HepG2 (cell line): ENCODE measurements around the gene CAMTA1. TPM values are rescaled to one million over a fixed set of nuclear protein-coding genes. Genes with fewer than 3 reads are reported as not detected.
A peak's percentile ranks its signal among the peaks of the same experiment; 100 is the strongest.

Source experiments
- ATAC-seq: fragments of 200-7000 bp; cut with Tn5 transposase; 3 replicates; pipeline ENCODE4 v1.9.1; 2020; ENCODE audit warnings: mild to moderate bottlenecking, moderate library complexity
- BruUV-seq: library from RNA; stranded (reverse); fragments of 400-500 nt; replicated peaks from 2 replicates; lab custom pipeline; 2021; lab: Mats Ljungman, UMichigan
- CTCF ChIA-PET: fragments of 300-600 bp; formaldehyde crosslinking; extraction: SDS; loops from one replicate; lab custom pipeline; 2021; ENCODE audit warnings: low total read pairs, inconsistent platforms, low intra/inter-chr PET ratio; lab: Yijun Ruan, JAX
- POLR2A ChIA-PET: fragments of 350-600 bp; sonication (Branson Sonifier 250); formaldehyde crosslinking; loops from one replicate; lab custom pipeline; 2020; ENCODE audit warnings: antibody characterized with exemption, inconsistent platforms; lab: Yijun Ruan, JAX
- DNase-seq: peaks from one replicate; pipeline ENCODE4 v3.0.0-alpha.2; 2015; ENCODE audit warnings: low spot score
- FAIRE-seq: peaks from 3 replicates; lab custom pipeline; 2011; peaks lifted over from hg19 to GRCh38; lab: Jason Lieb, UNC
- H2AFZ ChIP-seq: one replicate; pipeline ENCODE4 v1.6.1; 2011; ENCODE audit warnings: low read length, inconsistent platforms
- H3K27ac ChIP-seq: fragments of 300-600 bp; 3 replicates; pipeline ENCODE4 v1.8.0; 2011; ENCODE audit warnings: mixed run types, mild to moderate bottlenecking, mixed read lengths, low read length, inconsistent platforms; ENCODE audit not compliant: insufficient read depth; ENCODE audit errors: extremely low read length
- H3K27me3 ChIP-seq, 2 experiments: fragments of 200-600 bp in 1 of 2; 2 replicates in 1 of 2; 3 replicates in 1 of 2; pipeline versions ENCODE4 v1.6.0 to v1.8.0; 2011; ENCODE audit warnings: low read length in 2 of 2, mild to moderate bottlenecking in 2 of 2, moderate library complexity in 2 of 2, inconsistent platforms in 1 of 2; ENCODE audit not compliant: insufficient read depth in 2 of 2, control insufficient read depth in 1 of 2
- H3K36me3 ChIP-seq, 2 experiments: fragments of 200-600 bp in 1 of 2; replicated peaks in 1 of 2; 2 replicates in 1 of 2; 3 replicates in 1 of 2; pipeline versions ENCODE4 v1.5.1 to v1.8.0; 2011; ENCODE audit warnings: low read length in 2 of 2, inconsistent platforms in 1 of 2; ENCODE audit not compliant: insufficient read depth in 2 of 2, control insufficient read depth in 1 of 2
- H3K4me1 ChIP-seq: 2 replicates; pipeline ENCODE4 v1.5.1; 2012; ENCODE audit warnings: low read length, inconsistent platforms; ENCODE audit not compliant: insufficient read depth
- H3K4me2 ChIP-seq: 2 replicates; pipeline ENCODE4 v1.6.0; 2011; ENCODE audit warnings: low read depth, low read length, inconsistent platforms
- H3K4me3 ChIP-seq, 3 experiments: fragments of 200-600 bp in 1 of 3; sonication (generic), shearing (Covaris generic) in 1 of 3; replicated peaks in 1 of 3; 2 replicates each; pipeline ENCODE4 v1.5.1; 2011 to 2016; ENCODE audit warnings: low read length in 3 of 3, inconsistent platforms in 2 of 3, low read depth in 2 of 3, mild to moderate bottlenecking in 2 of 3, control low read depth in 1 of 3, mixed read lengths in 1 of 3; ENCODE audit not compliant: insufficient read depth in 1 of 3
- H3K79me2 ChIP-seq: one replicate; pipeline ENCODE4 v1.6.1; 2011; ENCODE audit warnings: low read length, inconsistent platforms; ENCODE audit not compliant: insufficient read depth
- H3K9ac ChIP-seq: 2 replicates; pipeline ENCODE4 v1.6.0; 2011; ENCODE audit warnings: mild to moderate bottlenecking, low read depth, low read length, inconsistent platforms; ENCODE audit not compliant: insufficient read depth
- H3K9me3 ChIP-seq: 2 replicates; pipeline ENCODE4 v1.5.1; 2012; ENCODE audit warnings: mild to moderate bottlenecking, low read length
- H4K20me1 ChIP-seq: 2 replicates; pipeline ENCODE4 v1.6.0; 2011; ENCODE audit warnings: inconsistent platforms, mild to moderate bottlenecking, low read length, moderate library complexity; ENCODE audit not compliant: insufficient read depth
- NFIC ChIP-seq: IDR thresholded peaks from 2 replicates; pipeline ENCODE4 v1.6.1; 2012; ENCODE audit warnings: mild to moderate bottlenecking, low read length, inconsistent platforms
- NR2F2 ChIP-seq: IDR thresholded peaks from 2 replicates; pipeline ENCODE4 v1.6.1; 2012; ENCODE audit warnings: low read depth, inconsistent platforms, borderline replicate concordance
- SIX4 ChIP-seq: sonication (generic); formaldehyde crosslinking; IDR thresholded peaks from 2 replicates; pipeline ENCODE4 v1.4.0; 2020; ENCODE audit warnings: missing genetic modification reagents
- TBX2 ChIP-seq: sonication (generic); formaldehyde crosslinking; IDR thresholded peaks from 2 replicates; pipeline ENCODE4 v1.5.0; 2020; ENCODE audit warnings: missing genetic modification reagents, mild to moderate bottlenecking, borderline replicate concordance
- TOE1 ChIP-seq: sonication (generic); formaldehyde crosslinking; IDR thresholded peaks from 2 replicates; pipeline ENCODE4 v1.4.0; 2020; ENCODE audit warnings: mild to moderate bottlenecking, missing genetic modification reagents
- ZNF292 ChIP-seq: sonication (generic); formaldehyde crosslinking; IDR thresholded peaks from 2 replicates; pipeline ENCODE4 v1.8.1; 2022; ENCODE audit warnings: mild to moderate bottlenecking, low read depth, missing genetic modification reagents, borderline replicate concordance
- ZNF766 ChIP-seq: sonication (generic); formaldehyde crosslinking; IDR thresholded peaks from 2 replicates; pipeline ENCODE4 v1.5.0; 2020; ENCODE audit warnings: missing genetic modification reagents, borderline replicate concordance
- WGBS: methylation state at CpG from one replicate; pipeline ENCODE4 v1.1.6; 2017; ENCODE audit warnings: low lambda C conversion rate; 5-methylcytosine and 5-hydroxymethylcytosine counted together
- in situ Hi-C: cut with HindIII; loops from 2 replicates; pipeline ENCODE4 v1.10.0; 2017; ENCODE audit warnings: low pct_unique_long_range_greater_than_20kb; ENCODE audit not compliant: extremely low pct_ligation_motif_present
- intact Hi-C: fragments of 100-400 bp; cut with micrococcal nuclease; formaldehyde crosslinking; loops from one replicate; pipeline ENCODE4 v1.10.0; 2022; ENCODE audit not compliant: unreplicated experiment
- polyA plus RNA-seq, 8 experiments: library from polyadenylated mRNA; depleted of rRNA in 3 of 8; stranded (reverse) in 7 of 8; unstranded in 1 of 8; fragments of >200 nt; fragmentation: Illumina TruSeq in 4 of 8; extraction: Trizol in 4 of 8; gene quantifications; 2 replicates each; pipeline versions ENCODE4 v1.2.1 to v1.2.3, GENCODE V29; 2011 to 2016; ENCODE audit warnings: low read depth in 4 of 8, missing spikeins in 1 of 8, mixed read lengths in 1 of 8; ENCODE audit not compliant: insufficient read depth in 1 of 8
- total RNA-seq, 5 experiments: library from RNA; depleted of rRNA; stranded (reverse); fragments of >200 nt; fragmentation: Illumina TruSeq; extraction: Trizol; gene quantifications; 2 replicates each; pipeline ENCODE4 v1.2.3, GENCODE V29; 2016; ENCODE audit warnings: low read depth in 1 of 5
- TF ChIP-seq, protein P1 (sequence below): sonication (generic); formaldehyde crosslinking; IDR thresholded peaks from 2 replicates; pipeline ENCODE4 v1.5.0; 2020; ENCODE audit warnings: mild to moderate bottlenecking, missing genetic modification reagents, borderline replicate concordance
- TF ChIP-seq, protein P2 (sequence below): sonication (generic); formaldehyde crosslinking; IDR thresholded peaks from 2 replicates; pipeline ENCODE4 v1.5.0; 2020; ENCODE audit warnings: missing genetic modification reagents
- TF ChIP-seq, protein P3 (sequence below): sonication (generic); formaldehyde crosslinking; conservative IDR thresholded peaks from 2 replicates; pipeline ENCODE4 v1.4.0; 2020; ENCODE audit warnings: missing genetic modification reagents
- TF ChIP-seq, protein P4 (sequence below): sonication (generic); formaldehyde crosslinking; IDR thresholded peaks from 2 replicates; pipeline ENCODE4 v1.8.0; 2022; ENCODE audit warnings: low read depth, missing genetic modification reagents

Gene CAMTA1
- total and polyA plus RNA-seq, 2 of the 13 experiments (the other 11 are each of a cell fraction or from before 2014, with no cell fraction given), result 25.0 to 36.4 TPM

DNA sequence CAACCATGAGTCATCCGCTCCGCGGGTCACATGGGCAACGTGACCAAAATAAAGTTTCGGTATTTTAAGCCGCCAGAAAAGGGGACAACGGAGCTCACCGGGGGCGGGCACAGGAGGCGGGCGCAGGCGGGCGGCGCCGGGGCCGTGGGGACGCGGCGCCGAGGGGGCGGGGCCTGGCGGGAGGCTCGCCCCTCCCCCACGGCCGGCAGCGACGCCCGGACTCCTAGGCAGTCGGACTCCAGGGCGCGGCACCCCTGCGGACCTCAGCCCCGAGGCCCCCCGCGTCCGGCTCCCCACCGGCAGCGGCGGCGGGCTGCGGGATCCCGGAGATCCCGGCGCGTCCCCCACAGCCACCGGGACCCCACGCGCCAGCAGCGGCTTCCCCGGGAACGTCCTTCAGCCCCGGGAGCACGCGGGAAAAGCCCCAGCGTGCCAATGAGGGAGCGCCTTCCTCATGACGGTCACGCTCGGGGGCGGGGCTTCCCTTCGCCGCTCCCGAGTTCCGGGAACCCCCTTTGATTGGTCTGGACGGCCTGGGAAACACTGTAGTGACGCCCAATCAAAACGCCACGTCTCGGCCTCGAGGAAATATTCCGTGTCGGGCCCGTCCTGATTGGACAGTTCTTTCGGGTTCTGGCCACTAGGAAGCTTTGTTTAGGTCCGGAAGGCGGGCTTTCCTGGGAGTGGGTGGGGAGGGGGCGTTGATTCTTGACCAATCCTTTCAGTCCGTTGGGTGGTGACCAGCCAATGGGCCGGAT, 515 bp upstream of the CAMTA1 start:
- H3K9me3 ChIP-seq, result no peaks in the 10 kb centered on the region
- DNase-seq (peak; percentile 100), FAIRE-seq (peak; percentile 99), ATAC-seq (peak; percentile 91)
- H3K4me1 ChIP-seq, result peaks cover 45% of the 10 kb centered on the region
- BruUV-seq, result no TSS peak
- H4K20me1 ChIP-seq, result peaks cover 23% of the 10 kb centered on the region
- intact Hi-C loops (loop anchor here (10.0 kb wide), 1 partner anchor 60 kb away; no protein-coding TSS in a partner anchor), in situ Hi-C loops (no loop called here)
- peak overlapping the region; percentile 98 for H3K27ac ChIP-seq
- H3K9ac ChIP-seq, result peak overlapping the region; percentile 91
- no peak overlapping the region for H2AFZ ChIP-seq
- peak overlapping the region; percentile 83 to 97 (median 83) for H3K4me3 ChIP-seq
- H3K27me3 ChIP-seq, result no peaks in the 10 kb centered on the region
- H3K4me2 ChIP-seq, result peak overlapping the region; percentile 94
- WGBS, result 0% methylated on average over 17 of the region's 79 CpGs
- ChIA-PET CTCF (interaction anchor here (0.7 to 0.9 kb wide), 2 partner anchors 65 to 83 kb away, joined by 3 read pairs; partner anchors contain the start of gene DNAJC11), POLR2A (interaction anchor here (0.6 to 2.2 kb wide), 20 partner anchors 10 to 336 kb away, joined by 3 to 21 read pairs (median 4); partner anchors contain the start of genes DNAJC11 and KLHL21)
- H3K79me2 ChIP-seq, result peaks cover 39% of the 10 kb centered on the region
- H3K36me3 ChIP-seq, result no peaks in the 10 kb centered on the region; a peak in 1 of 5 replicates
- TF ChIP-seq ZNF766, result peak; percentile 74; the same call in 1 of the 2 replicates
- TF ChIP-seq TOE1 (CRISPR knock-in tag), result 0 out of 2 replicates have a peak, but pooled peaks have one; percentile 29
- TF ChIP-seq, protein P1, sequence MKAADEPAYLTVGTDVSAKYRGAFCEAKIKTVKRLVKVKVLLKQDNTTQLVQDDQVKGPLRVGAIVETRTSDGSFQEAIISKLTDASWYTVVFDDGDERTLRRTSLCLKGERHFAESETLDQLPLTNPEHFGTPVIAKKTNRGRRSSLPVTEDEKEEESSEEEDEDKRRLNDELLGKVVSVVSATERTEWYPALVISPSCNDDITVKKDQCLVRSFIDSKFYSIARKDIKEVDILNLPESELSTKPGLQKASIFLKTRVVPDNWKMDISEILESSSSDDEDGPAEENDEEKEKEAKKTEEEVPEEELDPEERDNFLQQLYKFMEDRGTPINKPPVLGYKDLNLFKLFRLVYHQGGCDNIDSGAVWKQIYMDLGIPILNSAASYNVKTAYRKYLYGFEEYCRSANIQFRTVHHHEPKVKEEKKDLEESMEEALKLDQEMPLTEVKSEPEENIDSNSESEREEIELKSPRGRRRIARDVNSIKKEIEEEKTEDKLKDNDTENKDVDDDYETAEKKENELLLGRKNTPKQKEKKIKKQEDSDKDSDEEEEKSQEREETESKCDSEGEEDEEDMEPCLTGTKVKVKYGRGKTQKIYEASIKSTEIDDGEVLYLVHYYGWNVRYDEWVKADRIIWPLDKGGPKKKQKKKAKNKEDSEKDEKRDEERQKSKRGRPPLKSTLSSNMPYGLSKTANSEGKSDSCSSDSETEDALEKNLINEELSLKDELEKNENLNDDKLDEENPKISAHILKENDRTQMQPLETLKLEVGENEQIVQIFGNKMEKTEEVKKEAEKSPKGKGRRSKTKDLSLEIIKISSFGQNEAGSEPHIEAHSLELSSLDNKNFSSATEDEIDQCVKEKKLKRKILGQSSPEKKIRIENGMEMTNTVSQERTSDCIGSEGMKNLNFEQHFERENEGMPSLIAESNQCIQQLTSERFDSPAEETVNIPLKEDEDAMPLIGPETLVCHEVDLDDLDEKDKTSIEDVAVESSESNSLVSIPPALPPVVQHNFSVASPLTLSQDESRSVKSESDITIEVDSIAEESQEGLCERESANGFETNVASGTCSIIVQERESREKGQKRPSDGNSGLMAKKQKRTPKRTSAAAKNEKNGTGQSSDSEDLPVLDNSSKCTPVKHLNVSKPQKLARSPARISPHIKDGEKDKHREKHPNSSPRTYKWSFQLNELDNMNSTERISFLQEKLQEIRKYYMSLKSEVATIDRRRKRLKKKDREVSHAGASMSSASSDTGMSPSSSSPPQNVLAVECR (CRISPR knock-in tag), result peak; percentile 72; the same call in 1 of the 2 replicates
- TF ChIP-seq NFIC, result no peak
- TF ChIP-seq SIX4, result no peak
- no peak for TF ChIP-seq ZNF292 (CRISPR knock-in tag)
- TF ChIP-seq, protein P2, sequence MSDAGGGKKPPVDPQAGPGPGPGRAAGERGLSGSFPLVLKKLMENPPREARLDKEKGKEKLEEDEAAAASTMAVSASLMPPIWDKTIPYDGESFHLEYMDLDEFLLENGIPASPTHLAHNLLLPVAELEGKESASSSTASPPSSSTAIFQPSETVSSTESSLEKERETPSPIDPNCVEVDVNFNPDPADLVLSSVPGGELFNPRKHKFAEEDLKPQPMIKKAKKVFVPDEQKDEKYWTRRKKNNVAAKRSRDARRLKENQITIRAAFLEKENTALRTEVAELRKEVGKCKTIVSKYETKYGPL (CRISPR knock-in tag), result no peak
- TF ChIP-seq, protein P3, sequence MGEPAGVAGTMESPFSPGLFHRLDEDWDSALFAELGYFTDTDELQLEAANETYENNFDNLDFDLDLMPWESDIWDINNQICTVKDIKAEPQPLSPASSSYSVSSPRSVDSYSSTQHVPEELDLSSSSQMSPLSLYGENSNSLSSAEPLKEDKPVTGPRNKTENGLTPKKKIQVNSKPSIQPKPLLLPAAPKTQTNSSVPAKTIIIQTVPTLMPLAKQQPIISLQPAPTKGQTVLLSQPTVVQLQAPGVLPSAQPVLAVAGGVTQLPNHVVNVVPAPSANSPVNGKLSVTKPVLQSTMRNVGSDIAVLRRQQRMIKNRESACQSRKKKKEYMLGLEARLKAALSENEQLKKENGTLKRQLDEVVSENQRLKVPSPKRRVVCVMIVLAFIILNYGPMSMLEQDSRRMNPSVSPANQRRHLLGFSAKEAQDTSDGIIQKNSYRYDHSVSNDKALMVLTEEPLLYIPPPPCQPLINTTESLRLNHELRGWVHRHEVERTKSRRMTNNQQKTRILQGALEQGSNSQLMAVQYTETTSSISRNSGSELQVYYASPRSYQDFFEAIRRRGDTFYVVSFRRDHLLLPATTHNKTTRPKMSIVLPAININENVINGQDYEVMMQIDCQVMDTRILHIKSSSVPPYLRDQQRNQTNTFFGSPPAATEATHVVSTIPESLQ, result 0 out of 2 replicates have a peak, but pooled peaks have one; percentile 6
- TF ChIP-seq, protein P4, sequence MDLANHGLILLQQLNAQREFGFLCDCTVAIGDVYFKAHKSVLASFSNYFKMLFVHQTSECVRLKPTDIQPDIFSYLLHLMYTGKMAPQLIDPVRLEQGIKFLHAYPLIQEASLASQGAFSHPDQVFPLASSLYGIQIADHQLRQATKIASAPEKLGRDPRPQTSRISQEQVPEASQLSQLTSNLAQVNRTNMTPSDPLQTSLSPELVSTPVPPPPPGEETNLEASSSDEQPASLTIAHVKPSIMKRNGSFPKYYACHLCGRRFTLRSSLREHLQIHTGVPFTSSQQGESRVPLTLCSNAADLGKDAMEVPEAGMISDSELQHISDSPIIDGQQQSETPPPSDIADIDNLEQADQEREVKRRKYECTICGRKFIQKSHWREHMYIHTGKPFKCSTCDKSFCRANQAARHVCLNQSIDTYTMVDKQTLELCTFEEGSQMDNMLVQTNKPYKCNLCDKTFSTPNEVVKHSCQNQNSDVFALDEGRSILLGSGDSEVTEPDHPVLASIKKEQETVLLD (CRISPR knock-in tag), result peak; percentile 95
- TF ChIP-seq TBX2 (CRISPR knock-in tag), result peak; percentile 74
- TF ChIP-seq NR2F2, result no peak
